ENCODE data around the gene MYL3.
A peak's percentile ranks its signal among the peaks of the same experiment; 100 is the strongest.
"Not testable (repeated sequence)": the region's sequence is repeated elsewhere in the genome, so short reads cannot be mapped to it uniquely, and the experiment has no call there.

Gene MYL3

DNA sequence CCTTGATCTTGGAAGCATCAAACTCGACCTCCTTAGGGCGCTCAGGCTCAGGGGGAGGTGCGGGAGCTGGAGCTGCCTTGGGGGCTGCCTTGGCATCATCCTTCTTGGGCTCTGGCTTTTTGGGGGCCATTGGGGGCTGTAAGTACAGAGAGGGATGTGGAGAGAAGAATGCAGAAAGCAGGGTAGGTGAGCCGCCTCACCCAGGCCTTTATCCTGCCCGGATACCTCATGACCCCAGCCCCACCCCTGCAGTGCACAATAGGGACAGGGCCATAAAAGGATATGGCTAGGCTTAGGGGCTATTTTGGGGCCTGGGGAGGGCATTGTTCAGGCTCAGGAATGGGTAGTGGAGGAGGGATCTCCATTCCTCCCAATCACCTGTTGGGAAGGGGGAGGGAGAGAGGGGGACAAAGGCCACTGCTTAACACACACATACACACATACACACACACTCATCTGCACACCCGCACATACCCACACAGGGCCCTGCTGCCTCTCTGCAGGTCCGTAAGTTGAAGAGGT is at the start of gene MYL3:
TSS of gene MYL3 (minus strand) at position 184 of the 522 bp plus-strand sequence. CDS start at position 130, 54 bp downstream.
- DNase-seq = no peak

DNA sequence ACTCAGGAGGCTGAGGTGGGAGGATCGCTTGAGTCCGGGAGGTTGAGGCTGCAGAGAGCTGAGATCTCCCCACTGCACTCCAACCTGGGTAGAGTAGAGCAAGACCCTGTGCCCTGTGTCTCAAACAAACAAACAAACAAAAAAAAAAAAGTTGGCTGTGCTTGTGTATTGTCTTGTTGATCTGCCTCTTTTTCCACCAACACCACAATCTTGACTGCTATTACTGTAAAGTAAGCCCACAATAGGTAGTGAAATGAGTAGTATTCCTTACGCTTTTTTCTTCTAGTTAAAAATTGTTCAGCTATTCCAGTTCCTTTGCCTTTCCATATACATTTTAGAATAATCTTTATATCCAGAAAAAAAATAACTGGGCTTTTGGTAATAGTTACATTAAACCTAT is 49.7 kb upstream of the MYL3 start:
- no peak for DNase-seq

DNA sequence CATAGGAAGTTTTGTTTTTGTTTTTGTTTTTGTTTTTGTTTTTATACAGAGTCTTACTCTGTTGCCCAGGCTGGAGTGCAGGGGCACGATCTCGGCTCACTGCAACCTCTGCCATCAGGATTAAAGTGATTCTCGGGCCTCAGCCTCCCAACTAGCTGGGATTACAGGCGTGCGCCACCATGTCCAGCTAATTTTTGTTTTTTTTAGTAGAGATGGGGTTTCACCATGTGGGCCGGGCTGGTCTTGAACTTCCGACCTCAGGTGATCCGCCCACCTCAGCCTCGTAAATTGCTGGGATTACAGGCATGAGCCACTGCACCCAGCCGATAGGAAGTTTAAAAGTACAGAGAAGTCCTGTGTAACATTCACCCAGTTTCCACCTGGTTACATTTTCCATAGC is 47.7 kb upstream of the MYL3 start:
- not testable (repeated sequence) for DNase-seq

DNA sequence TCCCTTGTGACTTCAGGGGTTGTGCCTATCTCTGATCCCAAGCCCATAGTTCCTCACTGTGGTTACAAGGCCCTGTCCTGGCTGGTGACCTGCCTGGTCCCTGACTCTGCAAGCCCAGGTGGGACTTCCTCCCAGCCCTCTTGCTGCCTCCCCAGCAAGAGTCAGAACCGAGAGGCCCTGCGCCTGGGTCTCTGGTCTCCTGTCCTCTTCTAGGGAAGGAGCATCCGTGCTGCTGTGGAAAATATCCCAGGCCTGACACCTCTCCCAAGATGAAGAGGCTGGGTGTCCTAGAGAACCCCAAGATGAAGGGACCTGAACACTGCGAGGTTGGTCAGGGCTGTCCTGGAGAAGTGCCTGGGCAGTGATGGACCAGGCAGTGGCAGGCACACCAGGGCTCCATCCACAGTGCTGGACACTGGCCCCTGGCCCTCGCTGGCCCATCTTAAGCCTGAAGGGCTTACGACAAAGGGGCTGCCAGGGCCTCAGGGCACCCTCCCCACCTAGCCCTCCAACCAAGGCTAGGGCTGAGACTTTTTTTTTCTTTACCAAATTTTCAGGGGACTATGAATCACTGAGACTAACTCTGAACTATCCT is 47.0 kb upstream of the MYL3 start:
- no peak for DNase-seq

DNA sequence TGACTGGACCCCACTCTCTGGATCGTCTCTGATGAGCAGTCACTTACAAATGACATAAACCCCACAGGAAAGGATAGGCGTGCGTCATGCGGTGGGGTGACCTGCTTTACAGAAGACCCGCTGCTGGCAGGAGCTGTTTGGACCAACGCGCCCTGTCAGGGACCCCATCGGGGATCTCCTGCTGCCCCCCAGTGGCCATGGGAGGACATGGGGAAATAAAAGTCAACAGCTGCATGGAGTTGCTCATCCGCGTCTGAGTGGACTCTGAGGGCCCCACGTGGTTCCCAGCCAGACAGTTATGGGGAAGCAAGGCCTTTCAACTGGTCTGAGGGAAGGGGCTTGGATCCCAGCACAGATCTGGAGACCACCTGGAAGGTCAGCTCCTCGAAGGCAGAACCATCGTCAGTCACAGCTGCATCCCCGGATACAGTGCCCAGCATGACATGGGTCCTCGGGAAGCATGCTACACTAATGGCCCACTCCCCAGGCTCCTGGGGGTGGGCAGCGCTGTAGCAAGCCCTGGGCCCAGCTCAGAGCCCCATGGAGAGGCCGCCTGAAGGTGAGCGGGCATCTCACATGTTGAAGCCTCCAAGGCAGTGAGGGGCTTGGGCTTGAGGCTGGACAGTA is 46.4 kb upstream of the MYL3 start:
- peak; percentile 82 for DNase-seq

DNA sequence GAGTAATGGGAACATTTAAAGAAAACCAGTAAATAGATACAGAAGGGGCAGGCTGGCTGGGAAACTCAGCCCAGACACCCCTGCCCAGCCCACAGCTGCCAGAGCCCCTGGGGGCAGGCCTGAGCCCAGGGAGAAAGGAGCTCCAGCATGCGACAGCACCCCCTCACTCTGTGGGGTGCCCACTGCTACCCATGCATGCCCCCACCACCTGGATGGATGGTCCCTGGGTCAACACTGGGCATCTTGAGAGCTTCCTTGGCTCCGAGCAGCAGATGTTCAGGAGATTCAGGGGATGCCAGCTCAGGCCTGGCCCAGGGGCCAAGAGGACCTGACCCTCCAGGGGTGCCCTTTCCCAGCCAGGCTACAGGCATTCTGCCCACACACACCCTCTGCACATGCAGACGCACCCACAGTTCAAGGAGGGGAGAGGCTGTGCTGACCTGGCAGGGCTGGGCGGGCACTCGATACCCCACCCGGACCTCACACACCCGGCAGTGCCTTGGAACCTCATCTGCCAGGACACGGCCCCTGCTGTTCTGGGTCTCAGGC is 45.8 kb upstream of the MYL3 start:
- no peak for DNase-seq

DNA sequence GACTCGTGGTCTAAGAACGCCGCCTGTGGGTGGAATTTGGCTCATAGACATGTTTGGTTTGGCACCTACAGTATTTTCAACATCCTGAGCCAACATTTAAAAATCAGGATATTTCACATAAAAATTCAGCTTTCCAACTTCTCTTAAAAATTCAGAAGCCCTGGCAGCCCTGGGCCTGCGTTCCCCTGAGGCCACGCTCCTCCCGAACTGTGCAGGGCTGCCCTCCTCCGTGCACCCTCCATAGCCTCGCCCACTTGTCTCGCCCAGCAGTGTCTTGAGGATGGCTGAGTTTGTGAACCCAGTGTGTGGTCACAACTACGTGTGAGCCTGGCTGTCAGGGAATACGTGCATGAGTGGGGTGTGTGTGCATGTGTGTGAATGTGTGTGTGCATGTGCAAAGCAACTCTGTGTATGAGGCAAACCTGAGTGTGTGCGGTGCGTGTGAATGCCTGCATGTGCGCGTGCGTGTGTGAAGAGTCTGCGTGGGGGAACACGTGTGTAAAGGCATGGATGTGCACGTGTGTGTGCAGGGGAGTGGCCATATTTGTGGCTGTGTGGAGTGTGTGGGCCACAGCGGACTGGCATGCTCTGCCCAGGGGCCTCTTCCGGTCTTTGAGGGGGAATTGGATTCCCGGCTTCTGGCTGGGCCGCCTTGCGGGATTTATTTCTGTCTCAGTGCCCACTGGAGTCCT is 45.2 kb upstream of the MYL3 start:
- DNase-seq = no peak

DNA sequence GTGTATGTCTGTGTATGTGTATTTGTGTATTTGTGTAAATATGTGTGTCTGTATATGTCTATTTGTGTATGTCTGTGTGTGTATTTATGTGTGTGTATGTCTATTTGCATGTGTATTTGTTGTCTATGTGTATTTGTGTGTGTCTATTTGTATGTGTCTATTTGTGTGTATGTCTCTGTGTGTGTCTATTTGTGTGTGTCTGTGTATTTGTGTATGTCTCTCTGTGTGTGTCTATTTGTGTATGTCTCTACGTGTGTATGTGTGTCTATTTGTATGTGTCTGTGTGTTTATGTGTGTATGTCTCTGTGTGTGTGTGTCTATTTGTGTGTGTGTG is 44.7 kb upstream of the MYL3 start:
- DNase-seq = no peak

DNA sequence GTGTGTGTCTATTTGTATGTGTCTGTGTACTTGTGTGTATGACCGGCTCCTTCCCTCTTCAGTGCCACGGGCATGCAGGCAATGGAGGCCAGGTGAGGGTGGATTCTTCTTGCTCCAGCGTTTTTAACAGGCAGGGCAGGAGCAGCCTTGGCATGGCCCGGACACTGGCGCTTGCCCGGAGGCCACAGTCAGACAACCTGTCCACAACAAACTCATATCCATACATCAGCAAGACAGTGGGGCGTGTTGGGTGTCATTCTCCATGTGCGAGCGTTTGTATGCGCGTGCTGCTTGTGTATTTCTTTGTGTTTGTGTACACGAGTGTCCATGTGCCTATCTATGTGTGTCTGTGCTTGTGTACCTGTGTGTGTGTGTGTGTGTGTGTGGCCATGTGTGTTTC is 44.0 kb upstream of the MYL3 start:
- no peak for DNase-seq

DNA sequence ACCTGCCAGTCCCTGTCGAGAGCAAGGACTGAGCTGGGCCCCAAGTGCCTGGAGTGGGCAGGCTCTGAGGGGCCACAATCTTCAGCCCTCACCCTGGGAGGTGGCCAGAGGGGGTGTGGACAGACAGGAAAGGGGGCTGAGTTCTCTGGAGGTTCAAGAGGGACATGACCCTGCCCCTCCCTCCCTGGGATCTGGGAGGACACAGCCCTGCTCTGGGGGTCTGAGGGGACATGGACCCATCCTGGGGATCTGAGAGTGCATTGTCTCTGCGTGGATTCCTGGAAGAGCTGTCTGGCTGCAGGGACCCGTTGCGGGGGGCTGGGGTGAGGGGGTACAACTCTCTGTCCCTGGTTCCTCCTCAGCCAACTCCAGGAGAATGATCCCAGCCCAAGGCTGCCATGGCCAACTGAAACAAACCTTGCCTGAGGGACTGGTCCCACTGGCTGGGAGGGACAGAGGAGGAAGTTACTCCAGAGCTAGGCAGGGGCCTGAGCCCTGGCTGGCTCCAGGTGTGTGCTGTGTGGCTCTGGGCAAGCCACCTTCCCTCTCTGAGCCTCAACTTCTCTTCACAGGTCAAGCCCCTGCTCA is 43.3 kb upstream of the MYL3 start:
- no peak for DNase-seq

DNA sequence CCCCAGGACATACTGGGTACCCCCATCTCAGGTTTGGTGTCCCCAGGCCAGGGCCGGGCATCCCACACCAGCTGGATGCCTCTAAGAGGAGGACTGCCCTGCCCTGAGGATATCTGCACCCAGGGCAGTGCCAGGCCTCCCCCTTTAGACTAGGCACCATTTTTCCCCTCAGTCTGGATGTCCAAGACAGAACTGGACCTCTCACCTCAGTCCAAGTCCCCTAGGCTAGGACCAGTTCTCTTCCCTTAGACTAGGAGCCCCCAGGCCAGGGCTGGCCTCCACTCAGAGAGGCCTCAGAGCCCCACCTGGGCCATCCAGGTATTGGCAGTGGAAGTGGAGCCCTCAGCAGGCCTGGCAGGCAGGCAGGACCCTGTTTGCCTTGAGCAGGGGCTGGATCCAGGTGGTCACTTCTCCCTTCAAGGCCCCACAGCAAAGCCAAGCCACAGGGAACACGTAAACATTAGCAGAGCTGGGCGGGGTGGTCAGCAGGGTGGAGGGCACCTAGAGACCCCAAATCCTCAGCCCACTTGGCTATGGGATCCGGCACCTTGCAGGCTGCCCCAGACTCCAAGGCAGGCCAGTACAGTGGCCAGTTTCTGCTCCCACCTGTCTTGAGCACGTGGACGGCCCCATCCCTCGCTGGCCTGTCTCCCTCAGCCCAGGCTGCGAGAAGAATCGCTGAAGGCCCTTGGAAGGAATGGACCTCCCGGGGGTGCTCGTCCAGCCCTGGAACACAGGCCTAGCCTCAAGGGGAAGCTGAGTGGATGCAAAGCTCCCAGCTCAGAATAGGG is 42.6 kb upstream of the MYL3 start:
- no peak for DNase-seq

DNA sequence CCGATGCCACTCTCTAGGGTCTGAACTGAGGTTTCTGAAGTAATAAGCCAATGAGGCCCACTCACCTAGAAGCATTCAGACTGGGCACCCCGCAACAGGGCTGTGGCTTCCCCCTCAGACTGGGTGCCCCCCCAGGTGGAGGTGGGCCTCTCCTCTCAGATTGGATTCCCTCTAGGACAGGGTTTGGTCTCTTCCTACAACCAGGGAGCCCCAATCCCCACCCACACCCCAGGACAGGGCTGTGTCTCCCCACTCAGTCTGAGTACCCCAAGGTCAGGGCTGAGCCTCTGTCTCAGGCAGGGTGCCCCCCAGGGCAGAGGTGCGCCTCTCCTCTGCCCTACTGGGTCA is 41.9 kb upstream of the MYL3 start:
- DNase-seq = no peak

DNA sequence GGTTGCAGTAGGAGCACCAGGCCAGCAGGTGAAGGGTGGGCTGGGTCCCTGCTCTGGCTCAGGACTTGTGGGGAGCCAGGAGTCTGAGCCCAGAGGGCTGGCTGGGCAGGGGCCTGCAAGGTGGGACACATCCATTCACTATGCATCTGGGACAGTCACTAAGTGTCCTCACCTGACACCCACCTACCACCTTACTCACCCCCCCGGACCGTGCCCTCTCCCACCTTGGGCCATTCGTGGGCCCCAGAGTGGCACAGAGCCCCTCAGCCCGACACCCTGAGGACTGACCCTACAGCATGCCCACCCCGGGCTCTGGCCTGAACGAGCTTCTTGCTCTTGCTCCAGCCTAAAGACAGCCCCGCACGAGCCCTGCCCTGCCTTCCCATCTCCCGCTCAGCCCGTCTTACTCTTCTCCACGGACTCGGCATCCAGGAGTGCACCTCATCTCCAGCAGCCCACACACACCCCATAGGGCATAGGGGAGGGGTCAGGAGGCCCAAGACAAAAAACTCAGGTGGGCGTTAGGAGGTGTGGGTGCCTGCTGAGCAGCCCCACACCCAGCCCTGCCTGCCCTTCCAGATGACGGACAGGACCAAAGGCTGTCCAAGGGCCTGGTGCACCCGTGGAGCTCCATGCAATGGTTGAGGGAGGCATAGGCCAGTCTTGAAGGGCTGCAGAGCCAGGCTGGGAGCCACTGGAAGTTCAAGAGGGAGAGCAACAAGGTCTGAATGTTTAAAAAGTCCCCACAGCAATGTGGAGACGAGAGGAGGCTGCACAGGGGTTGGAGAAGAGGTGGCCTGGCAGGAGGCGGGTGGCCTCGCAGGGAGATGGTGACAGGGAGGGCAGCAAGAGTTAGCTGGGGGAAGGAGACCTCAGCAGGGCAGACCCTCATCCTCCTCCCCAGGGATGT is 41.3 kb upstream of the MYL3 start:
- DNase-seq = no peak

DNA sequence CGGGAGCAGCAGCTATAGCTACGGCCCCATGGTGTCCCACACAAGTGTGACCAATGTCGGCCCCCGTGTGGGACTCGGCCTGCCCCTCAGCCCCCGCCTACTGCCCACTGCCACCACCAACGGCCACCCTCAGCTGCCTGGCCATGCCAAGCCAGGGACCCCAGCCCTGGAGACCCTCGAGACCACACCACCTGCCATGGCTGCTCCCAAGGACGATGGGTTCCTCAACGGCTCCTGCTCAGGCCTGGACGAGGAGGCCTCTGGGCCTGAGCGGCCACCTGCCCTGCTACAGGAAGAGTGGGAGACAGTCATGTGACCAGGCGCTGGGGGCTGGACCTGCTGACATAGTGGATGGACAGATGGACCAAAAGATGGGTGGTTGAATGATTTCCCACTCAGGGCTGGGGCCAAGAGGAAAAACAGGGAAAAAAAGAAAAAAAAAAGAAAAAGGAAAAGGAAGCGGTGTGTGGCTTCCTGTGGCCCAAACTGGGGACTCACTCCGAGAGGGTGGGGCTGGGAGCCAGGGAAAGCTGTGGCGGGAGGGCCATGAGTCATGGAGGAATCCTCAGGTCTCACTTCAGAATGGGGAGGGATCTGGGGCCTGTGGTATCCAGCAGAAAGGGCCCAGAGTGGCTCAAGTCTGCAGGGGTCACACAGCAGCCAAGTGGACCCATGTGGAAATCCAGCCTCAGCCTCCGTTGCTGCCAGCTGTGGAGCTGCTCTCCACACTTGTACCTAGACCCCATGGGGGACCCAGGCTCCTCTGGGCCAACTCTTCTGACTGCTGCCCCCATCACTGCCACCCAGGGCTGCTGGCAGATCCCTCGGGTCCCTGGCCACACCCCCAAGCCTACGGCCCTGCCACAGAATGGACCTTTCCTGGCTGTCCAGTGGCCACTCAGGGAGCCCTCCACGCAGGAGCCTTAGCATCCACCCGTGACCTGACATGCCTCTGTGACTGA is 40.4 kb upstream of the MYL3 start:
- no peak for DNase-seq

DNA sequence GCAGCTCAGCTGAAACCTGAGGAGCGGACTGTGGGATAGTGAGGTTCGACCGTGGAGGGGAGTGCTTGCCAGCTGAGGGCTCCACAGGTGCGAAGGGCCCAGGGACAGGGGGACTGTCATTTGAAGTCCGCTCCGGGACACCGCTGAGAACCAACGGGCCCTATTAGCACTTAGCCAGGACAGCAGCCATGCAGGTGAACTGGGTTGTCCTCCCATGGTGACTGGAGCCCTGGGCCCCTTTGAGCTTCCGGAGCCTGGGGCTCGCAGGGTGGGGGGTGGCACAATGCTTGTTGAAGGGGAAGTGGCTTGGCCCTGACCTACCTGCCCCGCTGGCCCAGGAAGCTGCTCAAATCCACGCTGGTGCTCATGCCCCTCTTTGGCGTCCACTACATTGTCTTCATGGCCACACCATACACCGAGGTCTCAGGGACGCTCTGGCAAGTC is 39.0 kb upstream of the MYL3 start:
- DNase-seq = no peak

DNA sequence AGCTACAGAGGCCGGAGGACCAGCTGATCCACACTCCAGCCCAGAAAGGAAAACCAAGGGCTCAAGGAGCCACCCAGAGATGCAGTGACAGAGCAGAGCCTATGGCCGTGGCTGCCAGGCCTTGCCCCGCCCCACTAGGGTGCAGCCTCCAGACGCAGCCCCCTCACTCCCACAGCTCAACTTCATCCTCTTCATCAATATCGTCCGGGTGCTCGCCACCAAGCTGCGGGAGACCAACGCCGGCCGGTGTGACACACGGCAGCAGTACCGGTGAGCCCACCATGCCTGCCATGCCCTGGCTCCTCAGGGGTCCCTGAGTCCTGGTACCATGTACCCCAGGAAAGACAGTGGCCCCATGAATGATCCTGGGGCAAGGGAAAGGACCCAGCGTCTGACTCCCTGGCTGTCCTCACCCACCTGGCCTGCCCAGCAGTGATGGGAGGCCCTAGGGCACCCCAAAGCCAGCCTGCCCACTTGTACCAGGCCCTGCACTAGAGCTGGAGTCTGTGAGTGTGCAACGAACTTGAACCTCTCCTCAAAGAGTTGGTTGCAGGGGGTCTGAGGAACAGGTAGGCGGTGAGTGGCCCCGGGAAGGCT is 38.4 kb upstream of the MYL3 start:
- DNase-seq = no peak

DNA sequence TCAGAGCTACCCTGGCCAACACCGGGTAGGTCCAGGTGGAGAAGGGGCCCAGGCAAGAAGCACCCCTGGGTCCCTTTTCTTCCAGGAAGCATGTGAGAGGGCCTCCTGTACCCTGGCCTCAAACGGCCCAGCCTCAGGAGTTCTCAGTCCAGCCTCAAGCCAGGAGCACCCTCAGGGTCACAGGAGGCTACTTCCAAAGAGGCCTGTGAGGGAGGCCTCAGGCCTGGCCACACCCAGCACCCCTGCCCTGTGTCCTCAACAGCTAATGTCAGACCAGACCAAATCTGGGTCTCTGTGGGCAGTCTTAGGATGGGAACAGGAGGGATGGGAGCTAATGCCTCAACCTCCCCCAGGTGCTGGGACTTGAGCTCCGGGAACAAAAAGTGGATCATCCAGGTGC is 37.8 kb upstream of the MYL3 start:
- no peak for DNase-seq

DNA sequence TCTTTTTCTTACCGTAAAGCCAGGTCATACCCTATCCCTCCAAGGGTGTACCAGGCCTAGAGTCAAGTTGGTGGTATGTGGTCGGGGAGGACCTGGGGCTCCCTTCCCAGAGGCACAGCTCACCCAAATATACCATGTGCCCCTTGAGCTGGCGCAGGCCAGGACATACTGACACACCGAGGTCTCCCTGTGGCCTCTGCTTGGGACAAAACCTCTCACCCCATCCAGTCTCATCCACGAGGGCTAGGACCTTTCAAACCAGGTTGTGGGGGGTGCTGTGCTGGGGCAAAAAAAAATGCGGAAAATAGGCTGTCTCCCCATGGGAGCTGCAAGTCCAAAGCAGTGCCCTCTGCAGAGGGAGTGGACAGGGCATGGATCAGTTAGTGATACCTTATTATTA is 37.1 kb upstream of the MYL3 start:
- DNase-seq = no peak

DNA sequence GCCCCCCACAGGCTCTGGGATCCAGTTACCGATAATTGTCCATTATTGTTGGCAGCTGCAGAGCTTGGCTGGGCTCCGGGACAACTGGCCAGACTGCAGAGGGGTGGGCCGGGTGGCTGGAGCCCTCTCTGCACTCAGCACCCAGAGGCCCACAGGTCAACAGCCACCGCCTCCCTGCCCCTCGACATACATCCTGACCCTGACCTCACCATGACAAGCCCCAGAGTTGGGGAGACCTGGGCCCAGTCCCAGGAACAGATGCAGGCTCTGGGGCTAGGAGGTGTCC is 36.7 kb upstream of the MYL3 start:
- no peak for DNase-seq
